GM21423 (cell line): ENCODE results near the gene ATP6V0B.

Experiments used
- ATAC-seq: cut with Tn5 transposase; IDR thresholded peaks from one replicate; pipeline ENCODE4 v1.9.1; 2021; ENCODE audit warnings: mild to moderate bottlenecking, moderate library complexity; ENCODE audit not compliant: unreplicated experiment

Gene ATP6V0B

DNA sequence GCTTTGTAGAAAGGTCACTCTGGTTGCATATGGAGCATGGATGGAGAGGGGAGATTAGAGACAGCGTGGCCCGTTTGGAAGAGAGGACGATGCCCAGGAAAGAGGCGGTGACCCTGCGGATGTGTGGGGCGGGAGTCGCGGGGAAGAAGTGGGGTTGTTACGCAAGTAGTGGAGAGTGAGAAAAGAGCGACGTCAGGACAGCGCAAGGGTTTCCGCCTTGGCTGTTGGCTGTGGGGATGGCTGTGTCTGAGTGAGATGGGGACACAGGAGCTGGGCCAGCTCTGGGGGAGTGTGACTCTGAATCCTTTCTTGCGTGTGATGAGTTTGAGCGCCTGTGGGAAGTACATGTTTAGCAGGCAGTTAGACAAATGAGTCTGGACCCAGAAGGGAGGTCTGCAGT is 8.0 kb downstream of the ATP6V0B start:
- no peak for ATAC-seq

DNA sequence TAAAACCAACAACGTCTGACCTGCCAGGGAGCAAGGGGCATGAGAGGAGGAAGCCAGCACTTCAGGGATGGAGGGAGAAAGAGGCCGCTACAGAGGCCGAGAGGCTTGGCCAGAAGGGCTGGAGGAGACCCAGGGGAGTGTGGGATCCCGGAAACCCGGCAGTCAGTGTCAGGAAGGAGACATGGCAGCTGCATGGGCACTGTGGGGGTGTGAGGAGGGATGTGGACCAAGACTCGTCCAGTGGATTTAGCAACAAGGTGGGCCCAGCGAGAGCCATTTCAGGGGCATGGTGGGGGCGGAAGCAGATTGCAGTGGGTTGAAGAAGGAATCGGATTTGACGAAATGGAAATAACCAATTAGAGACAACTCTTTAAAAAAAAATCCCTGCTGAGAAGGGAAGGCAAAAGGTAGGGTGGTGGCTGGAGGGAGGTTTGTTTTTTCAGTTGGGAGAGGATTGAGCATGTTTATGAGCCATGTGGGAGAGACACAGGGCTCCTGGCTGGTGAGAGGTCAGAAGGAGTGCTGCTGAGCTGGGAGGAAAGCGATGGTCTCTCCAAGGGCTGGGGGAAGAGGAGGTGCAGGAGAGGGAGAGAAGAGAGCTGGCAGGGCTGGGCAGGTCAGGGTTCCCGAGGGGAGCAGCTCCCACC is 8.6 kb downstream of the ATP6V0B start:
- ATAC-seq, result no peak

DNA sequence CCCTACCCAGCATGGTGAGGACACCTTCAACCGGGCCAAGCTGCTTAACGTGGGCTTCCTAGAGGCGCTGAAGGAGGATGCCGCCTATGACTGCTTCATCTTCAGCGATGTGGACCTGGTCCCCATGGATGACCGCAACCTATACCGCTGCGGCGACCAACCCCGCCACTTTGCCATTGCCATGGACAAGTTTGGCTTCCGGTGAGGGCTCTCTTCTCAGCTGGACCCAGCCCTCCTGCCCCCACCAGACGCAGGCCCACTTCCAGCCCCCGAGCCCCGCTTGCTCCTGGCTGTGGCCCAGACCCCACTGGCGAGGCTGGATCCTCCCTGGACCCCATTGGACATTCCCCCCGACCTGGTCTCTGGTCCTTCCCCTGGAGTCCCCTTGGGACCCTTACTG is 10.1 kb downstream of the ATP6V0B start:
- no peak for ATAC-seq

DNA sequence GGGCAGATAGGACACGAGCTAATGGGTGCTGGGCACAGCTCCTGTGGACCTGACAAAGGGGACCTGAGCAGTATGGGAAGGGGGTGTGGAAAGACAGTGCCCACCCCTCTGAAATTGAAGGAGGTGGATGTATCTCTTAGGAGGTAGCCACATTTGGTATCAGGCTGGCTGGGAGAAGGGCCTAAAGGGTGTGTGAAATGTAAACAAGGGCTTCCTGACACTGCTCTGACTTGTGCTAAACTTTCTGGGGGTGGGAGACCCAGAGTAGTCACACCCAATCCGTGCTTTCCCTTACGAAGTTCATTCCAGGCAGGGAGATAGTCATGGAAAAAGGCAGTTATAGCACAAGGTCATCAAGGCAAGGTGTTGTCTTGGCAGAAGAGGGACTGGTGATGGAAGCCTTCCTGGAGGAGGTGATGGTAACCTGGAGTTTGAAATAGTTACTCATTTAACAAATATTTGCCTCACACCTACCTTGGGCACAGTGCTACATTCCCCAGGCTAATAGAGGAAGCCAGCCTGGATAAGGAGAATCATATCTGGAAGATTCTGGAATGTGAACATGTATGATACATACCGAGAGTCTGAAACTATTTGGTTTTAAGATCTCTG is 11.3 kb downstream of the ATP6V0B start:
- ATAC-seq, result no peak

DNA sequence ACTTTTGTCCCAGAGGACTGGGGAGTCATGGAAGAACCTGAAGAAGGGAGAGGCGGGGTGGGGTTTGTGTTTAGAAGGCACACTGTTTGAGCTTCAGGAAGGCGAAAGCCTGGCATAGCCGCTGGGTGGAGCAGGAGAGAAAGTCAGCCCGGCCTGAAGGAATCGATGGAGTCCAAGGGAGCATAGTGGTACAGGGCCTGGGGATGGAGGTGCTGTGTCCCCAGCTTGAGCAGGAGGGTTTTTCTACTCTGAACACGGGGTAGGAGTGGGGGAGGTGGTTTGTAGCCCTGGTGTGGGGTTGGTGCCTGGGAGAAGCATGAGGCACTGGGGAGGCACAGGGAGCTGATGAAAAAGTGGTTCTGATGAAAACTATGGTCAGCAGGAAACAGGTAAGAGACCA is 12.0 kb downstream of the ATP6V0B start:
- no peak for ATAC-seq

DNA sequence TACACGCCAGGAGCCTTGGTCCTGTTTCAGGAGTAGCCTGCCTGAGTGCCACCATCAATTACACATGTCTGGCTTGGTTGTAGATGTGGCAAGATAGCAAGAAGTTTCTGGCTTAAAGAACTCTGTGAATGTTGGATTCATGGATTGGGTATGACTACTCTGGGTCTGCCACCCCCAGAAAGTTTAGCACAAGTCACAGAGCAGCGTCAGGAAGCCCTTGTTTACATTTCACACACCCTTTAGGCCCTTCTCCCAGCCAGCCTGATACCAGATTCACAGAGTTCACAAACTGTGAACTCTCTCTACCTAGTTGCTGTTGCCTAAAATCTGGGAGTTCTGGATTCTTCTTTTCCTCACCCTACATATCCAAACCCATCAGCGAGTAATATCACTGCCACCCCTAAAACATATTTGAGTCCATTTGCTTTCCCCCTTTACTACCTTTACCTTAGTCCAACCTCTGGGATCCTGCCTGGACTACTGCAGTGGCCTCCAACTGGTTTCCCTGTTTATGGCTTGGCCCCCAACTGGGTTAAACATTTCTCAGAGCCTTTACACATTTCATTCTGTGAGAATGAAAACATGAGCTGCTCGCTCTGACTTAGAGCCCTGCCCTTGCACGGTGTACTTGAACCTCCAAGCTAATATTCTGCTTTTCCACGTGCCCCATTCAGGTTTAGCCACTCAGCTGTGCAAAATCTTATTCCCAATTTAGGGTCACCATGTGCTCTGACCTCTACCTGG is 12.6 kb downstream of the ATP6V0B start:
- ATAC-seq, result no peak

DNA sequence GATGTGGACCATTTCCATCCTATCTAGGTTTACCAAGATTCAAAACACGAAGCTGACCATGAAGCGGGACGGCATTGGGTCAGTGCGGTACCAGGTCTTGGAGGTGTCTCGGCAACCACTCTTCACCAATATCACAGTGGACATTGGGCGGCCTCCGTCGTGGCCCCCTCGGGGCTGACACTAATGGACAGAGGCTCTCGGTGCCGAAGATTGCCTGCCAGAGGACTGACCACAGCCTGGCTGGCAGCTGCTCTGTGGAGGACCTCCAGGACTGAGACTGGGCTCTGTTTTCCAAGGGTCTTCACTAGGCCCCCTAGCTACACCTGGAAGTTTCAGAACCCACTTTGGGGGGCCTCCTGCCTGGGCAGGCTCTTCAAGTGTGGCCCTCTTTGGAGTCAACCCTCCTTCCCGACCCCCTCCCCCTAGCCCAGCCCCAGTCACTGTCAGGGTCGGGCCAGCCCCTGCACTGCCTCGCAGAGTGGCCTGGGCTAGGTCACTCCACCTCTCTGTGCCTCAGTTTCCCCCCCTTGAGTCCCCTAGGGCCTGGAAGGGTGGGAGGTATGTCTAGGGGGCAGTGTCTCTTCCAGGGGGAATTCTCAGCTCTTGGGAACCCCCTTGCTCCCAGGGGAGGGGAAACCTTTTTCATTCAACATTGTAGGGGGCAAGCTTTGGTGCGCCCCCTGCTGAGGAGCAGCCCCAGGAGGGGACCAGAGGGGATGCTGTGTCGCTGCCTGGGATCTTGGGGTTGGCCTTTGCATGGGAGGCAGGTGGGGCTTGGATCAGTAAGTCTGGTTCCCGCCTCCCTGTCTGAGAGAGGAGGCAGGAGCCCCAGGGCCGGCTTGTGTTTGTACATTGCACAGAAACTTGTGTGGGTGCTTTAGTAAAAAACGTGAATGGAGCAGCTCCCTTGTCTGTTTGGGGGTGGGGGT is 15.8 kb downstream of the ATP6V0B start:
- no peak for ATAC-seq

DNA sequence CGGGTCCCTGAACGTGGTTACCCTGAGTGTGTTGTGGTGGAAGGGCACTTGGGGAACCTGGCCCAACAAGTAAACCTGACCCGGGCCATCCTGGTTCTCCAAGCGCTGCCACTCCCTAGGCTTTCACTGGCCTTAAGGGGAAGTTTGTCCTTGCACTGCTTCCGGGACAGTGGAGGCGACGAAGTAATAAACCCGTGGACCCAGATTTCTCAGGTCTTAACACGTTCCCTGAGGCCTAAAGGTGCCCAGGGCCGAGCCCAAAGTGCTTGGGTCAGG is 16.4 kb downstream of the ATP6V0B start:
- no peak for ATAC-seq

DNA sequence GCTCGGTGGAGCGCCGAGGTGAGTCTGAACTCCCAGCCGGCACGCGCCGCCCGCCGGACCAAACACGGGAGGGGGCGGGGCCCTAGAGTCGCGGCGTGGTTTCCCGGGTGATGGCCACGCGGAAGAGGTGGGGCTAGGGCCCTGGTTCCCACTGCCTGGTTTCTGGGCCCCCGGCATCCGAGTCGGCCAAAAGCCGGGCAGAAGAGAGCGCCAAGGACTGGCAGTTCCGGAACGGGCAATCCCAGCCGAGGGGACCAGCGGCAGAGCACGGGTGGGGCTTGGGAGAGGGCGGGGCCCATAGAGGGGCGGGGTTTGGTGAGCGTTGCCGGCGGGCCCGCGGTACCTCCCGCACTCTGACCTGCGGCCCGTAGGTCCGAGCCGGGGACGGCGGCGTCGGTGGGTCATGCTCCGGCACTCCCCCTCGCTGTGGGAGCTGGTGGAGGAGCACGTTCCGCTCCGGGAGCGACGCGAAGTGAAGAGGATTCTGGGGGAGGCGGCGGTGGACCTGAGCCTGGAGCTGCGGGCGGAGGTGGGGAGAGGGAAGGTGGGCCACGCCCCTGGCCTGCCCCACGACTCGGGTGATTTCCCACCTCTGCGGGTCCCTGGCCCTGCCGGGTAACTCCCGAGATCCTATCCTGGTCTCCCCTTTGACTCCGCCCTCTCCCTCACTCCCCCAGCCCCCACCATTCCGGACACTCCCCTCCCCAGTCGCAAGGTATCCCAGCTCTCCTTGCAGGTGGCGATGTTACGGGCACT is 16.9 kb downstream of the ATP6V0B start, which contains the start of gene CCDC24:
Gene CCDC24, plus strand, starts transcription at position 124 of the 756 bp plus-strand sequence. Its CDS starts 280 bp downstream, at position 404.
- peak; percentile 73 for ATAC-seq

DNA sequence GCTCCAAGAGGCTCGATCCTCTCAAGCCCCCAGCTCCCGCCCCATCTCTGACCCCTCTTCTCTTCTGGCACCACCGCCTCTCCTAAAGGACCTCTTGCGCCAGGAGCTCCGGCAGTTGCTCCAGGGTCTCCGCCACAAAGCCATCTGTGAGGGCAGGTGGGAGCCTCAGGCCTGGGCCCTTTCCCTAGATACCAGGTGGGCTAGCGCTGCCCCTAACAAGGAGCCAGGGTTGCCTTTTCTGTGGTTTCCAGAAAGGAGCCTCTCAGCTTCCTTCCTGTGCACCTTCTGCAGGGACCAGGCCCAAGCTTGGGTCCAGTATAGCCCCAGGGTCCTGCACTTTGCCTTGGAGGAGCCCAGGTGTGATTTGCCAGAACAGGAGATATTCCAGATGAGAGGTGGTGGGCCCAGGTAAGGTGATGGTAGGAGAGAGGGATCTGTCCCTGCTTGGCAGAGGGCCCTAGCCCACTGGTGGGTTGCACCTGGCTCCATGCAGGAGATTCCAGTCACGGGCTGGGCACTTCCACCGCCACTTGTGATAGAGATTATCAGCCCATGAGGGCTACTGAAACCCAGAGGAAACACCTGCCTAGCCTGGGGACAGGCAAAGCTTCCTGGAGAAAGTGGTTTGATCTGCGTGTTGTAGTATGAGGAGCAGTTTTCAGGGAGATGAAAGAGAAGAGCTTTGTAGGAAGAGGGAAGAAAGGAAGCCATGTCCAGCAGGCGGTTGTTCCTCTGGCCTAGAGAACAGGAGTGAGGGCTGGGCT is 17.7 kb downstream of the ATP6V0B start:
- ATAC-seq, result no peak

DNA sequence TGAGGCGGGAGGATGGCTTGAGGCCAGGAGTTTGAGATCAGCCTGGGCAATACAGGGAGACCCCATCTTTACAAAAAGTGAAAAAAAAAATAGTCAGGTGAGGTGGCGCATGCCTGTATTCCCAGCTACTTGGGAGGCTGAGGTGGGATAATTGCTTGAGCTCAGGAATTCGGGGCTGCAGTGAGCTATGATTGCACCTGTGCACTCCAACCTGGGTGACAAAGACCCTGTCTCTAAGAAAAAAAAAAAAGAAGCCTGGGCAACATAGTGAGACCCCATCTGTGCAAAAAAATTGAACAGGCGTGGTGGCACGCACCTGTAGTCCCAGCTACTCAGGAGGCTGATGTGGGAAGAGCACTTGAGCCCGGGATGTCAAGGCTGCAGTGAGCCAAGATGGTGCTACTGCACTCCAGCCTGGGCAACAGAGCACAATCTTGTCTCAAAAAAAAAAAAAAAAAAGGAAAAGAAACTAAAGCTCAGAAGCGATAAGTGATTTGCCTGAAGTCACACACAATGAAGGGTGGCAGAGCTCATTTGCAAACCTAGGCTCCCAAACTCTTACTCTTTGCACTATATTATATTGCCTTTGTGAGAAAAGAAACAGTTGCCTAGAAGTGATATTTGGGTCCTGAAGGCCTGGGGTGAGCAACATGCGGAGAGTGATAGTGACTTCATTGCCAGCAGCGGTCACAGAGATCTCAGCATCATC is 18.6 kb downstream of the ATP6V0B start:
- no peak for ATAC-seq

DNA sequence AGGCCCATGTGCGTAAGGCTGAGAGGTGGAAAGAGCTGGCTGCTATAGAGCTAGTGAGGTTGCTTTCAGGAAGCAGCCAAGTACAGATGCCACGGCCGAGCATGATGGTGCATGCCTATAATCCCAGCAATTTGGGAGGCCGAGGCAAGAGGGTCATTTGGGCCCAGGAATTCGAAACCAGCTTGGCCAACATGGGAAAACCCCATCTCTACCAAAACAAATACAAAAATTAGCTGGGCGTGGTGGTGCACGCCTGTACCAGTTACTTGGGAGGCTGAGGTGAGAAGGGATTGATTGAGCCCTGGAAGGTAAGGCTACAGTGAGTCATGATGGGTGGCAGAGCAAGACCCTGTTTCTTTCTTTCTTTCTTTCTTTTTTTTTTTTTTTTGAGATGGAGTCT is 19.3 kb downstream of the ATP6V0B start:
- ATAC-seq, result no peak

DNA sequence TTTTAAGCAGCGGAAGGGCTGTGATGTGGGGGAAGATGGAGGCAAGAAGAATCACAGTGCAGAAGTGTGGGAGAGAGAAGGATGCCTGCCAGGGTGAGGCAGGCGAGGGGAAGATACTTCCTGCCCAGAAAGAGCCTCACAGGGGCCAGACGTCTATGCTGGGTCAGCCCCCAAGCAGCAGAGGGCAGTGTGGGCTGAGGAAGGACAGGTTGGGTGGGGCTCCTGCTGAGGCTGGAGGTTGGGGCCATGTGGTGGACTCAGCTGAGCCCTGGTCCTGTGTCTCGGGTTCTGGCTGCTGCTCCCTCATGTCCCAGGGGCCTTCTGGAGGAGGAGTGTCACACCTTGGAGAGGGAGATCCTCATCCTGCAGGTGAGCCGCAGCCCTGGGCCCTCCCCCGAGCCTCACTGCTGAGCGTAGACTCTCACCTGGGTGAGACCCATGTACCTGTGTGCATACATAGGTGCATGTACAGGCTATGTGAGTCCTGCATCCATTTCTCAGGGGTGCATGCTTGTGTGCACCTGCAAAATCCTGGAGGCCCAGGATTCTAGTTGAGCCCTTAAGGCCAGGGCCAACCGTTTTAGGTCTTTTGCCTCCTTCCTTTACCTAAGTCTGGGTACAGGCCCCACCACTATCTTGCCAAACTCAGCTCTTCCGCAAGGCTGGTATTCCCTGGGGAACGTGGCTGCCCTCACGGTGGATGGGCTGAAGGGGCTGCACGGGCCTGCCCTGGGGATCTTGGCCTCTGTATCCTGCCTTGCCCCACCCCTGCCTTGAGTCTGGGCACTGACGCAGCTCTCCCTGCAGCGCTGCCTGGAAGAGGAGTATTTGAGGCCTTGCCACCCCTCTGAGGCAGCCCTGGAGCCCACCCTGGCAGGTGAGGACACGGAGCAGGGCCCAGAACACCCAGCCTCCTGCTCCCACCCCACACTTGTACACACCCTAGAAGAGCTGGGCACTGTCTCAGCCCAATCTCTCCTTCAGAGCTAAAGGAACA is 20.3 kb downstream of the ATP6V0B start:
- ATAC-seq, result no peak

DNA sequence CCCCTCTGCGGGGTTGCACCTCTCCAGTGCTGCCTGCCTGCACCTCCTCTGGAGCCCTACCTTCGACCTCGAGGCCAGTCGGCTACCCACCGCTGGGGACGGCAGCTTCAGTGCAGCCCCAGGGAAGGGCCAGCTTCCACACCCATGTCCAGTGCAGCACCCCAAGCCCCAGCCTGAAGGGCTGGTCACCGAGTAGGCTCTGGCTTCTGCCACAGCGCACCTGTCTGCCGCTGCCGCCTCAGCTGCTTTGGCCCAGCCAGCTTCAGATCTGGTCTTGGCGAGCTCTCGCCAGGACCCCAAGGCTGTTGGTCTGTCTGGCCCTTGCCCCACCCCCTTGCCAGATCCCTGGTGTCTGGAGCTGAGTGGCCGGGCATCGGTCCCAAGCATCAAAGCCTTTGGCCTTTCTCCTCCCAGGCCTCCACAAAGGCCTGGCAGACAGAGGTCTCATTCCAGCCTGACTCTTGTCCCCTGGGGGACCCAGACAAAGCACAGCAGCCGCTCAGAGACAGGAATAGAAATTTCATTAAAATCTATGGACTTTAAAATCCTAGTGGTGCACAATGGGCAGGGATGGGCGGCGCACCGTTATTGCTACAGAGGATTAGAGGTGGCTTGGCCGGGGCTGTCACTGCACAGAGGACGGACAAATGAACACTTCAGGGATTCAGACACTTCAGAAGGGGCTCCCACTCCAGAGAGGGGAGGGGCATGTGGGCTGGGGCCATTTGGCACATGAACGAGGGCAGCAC is 21.4 kb downstream of the ATP6V0B start:
- no peak for ATAC-seq

DNA sequence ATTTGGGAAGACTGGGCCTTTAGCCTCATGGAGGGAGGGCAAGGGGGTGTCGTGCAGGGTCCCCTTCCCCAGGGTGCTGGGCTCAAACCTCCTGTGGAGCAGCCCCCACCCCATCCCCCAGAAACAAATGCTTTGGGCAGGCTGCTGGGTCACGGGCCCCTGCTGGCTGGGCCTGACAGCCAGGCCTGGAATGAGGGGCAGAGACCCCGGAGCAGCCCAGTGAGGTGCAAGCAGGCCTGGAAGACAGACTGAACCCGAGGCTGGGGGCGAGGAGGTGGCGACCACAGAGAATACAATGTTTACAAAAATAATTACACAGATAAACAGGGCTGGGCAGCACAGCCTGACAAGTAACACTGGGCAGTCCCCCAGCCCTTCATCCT is 22.0 kb downstream of the ATP6V0B start:
- no peak for ATAC-seq

DNA sequence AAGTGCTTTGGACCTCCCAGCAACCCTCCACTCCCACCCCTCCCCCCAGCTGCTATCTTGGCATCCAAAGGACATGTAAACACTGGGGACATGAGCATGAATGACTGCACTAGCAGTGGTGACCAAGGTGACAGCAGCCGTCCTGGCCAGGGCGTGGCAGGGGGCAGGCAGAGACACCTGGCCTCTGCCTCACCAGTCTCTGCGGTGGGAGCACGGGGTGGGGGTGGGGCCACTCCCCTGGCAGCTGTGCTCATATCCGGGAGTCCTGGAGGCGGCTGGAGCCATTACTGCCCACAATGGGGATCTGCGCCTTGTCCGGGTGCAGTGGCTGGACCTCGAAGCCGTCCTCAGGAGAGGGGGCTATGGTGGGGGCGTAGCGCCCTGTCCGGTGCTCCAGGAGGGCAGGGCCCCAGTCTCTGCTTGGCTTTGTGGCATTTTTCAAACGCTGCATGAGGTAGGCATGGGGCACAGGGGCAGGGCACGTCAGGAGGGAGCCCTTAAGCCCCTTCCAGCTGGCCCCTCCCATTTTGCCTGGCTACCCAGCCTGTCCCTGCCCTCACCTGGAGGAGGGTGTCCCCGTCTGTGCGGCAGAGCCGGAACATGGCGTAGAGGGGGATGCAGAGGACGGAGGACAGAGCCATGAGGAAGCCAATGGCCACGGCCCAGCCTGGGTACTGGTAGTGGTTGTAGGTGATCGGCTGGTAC is 22.7 kb downstream of the ATP6V0B start:
- ATAC-seq, result no peak

DNA sequence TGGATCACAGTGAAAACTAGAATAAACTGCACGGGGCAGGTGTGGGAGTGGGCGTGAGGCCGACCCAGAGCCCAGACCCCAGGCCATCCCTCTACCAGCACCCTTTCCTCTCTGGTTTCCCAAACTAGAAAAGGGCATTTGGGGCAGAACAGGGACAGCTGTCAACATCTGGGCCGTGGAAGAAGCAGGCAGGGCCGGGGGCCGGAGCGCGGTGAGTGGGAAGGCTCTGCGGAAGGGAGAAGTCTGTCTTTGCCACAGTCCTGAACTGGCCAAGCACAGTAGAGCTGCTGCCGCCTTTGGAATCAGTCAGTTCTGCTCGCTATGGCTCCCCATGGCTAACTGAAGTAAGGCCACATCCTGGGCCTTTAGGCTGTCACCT is 23.2 kb downstream of the ATP6V0B start:
- no peak for ATAC-seq
